Fibroblast of gingiva (primary cell): ENCODE measurements around the gene HTR1D.
"Not testable (repeated sequence)": the region's sequence is repeated elsewhere in the genome, so short reads cannot be mapped to it uniquely, and the experiment has no call there.

Experiments used
- DNase-seq: peaks from one replicate; pipeline ENCODE4 v3.0.0-alpha.2; 2011; ENCODE audit warnings: low read depth

HTR1D gene

DNA sequence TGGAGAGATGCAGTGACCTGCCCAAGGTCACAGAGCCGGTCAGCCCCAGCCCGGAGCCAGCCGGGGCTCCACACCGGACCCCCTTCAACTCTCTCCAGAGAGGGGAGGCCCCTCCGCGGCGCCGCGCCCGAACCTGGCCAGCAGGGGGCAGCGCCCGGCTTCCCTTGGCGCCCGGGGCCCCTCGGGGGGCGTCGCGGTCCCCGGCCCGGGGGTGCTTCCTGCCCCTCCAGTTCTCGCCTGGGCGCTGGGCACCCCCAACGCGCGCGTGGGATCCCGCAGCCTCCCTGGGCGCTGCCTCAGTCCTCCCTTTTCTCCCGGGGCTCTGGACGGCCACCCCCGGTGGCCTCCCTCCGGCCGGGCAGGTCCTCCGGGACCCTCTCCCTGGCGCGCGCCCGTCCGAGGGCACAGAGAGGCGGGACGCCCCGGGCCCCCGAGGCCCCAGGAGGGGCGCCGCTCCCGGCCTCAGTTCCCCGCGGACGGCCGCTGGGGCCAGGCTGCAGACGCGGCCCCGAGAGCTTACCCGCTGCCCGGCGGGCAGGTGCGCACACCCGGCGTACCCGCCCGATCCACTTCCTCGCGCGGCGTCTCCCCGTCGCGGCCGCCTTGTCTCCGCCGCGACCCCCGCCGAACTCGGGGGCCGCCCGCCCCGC, 406 bp downstream of the HTR1D start:
- no peak for DNase-seq

DNA sequence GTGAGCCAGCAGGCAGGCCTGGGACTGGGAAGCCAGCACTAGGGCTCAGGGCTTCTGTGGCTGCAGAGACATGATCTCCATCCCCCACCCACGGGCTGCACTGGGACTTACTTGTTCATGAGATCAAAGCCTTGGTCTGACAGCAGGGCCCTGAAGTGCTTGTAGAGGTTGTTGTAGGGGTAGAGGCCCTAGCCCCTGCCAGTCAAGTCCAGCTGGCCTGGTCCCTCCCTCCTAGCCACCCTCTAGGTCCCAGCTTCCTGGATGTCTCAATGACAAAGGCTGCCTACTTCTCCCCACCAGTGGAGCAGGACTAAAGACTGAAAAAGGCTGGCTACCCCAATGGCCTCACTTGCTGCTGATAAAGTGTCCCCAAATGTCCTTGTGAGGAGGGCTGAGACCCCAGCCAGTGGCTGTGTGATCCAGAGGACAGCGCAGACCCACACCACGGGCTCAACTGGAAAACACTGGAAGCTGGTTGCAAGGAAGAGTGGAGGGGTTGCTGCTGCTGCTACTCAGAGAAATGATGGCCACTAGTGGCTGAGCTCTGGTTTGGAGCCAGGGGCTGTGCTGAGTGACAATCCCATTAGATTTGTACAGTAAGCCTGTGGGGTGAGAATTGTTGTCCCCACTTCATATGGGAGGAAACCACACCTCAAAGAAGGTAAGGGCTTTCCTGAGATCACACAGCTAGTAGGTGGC, 1.4 kb downstream of the HTR1D start:
- no peak for DNase-seq

GRCh38 chr1:23215291-23215690, 2.0 kb downstream of the HTR1D start:
- DNase-seq = no peak

GRCh38 chr1:23214640-23215039, 2.7 kb downstream of the HTR1D start:
- DNase-seq = no peak

GRCh38 chr1:23211955-23212354, 5.3 kb downstream of the HTR1D start:
- DNase-seq = no peak

- no peak for DNase-seq
Observed at GRCh38 chr1:23210963-23211362, 6.3 kb downstream of the HTR1D start.

- DNase-seq = no peak
Observed at GRCh38 chr1:23210351-23210785, 6.9 kb downstream of the HTR1D start.

GRCh38 chr1:23209770-23210169, 7.5 kb downstream of the HTR1D start:
- no peak for DNase-seq

- DNase-seq = no peak
Observed at GRCh38 chr1:23208527-23208926, 8.8 kb downstream of the HTR1D start.

- not testable (repeated sequence) for DNase-seq
Observed at GRCh38 chr1:23207733-23208132, 9.6 kb downstream of the HTR1D start.

- DNase-seq = no peak
Observed at GRCh38 chr1:23202263-23202749, 15.0 kb downstream of the HTR1D start.

- DNase-seq = no peak
Observed at GRCh38 chr1:23200883-23201282, 16.4 kb downstream of the HTR1D start.

- DNase-seq = peak; percentile 90
Observed at GRCh38 chr1:23198373-23198772, 18.9 kb downstream of the HTR1D start.

- peak; percentile 69 for DNase-seq
Observed at GRCh38 chr1:23196627-23197328, 20.5 kb downstream of the HTR1D start.

DNA sequence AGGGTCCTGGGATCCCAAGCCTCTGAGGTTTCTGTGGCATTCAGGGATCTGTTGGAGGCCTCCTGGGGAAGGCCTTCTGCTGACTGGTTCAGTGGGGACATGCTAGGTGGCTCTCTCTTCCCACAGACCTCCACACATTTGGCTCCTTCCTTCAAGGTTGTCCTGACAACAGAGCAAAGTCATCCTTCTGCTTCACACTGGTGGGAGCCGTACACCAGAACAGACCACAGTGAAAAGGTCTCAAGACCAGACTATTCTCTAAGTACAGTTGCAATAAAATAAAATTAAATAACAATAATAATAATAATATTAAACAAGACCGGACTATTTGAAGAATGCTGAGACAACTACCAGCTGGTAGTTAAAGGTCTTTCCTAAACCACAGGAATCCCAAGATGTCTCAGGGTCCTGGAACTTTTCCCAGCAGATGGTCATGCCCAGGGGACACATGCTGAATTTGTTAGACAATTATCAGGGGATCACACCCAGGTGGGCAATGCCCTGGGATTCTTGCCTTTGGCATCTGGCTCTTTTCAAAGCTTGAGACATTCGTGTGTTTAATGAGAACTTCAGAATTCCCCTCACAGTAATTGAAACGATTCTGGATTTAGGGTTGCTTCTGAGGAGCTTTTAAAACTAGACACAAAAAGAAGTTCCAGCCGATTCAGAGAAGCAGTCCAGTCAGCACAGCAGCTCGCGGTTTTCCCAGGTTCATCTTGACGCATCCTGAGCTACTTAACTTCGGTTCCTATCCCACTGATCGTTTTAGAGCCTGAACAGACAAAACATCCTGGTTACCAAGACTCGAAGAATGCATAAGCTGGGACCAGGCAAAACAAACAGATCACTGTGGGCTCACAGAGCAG, 22.9 kb downstream of the HTR1D start:
- DNase-seq = peak; percentile 76

DNA sequence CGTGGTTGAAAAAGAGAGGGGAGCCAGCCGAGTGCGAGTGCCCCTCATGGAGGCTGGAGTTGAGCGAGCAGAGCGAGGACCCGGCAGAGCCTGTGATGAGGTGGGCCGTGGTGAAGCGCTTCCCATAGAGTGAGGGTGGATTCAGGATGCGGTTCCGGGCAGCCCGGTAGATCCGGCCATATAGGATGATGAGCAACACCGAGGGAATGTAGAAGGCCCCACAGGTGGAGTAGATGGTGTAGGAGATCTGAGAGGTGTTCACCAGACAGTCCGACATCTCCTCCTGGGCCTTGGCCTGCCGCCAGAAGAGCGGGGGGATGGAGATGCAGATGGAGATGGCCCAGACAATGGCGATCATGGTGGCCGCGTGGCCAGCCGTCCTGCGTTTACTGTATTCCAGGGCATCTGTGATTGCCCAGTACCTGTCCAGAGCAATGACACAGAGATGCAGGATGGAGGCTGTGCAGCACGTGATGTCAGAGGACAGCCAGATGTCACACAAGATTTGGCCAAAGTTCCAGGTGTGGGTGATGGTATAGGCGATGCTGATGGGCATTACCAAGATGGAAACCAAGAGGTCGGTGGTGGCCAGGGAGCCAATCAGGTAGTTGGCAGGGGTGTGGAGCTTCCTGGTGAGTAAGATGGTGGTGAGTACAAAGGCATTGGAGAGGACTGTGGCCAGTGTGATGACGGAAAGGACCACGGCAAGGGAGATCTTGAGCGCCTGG, 23.7 kb downstream of the HTR1D start:
- DNase-seq = no peak

DNA sequence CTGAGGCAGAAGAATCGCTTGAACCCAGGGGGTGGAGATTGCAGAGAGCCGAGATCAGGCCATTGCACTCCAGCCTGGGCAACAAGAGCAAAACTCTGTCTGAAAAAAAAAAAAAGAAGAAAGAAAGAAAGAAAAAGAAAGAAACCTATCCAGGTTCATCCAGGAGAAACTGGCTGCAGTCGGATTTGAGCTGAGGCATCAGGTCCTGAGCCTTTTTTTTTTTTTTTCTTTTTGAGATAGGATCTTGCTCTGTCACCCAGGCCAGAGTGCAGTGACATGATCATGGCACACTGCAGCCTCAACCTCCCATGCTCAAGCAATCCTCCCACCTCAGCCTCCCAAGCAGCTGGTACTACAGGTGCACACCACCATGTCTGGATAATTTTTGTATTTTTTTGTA, 26.1 kb downstream of the HTR1D start:
- DNase-seq = no peak

DNA sequence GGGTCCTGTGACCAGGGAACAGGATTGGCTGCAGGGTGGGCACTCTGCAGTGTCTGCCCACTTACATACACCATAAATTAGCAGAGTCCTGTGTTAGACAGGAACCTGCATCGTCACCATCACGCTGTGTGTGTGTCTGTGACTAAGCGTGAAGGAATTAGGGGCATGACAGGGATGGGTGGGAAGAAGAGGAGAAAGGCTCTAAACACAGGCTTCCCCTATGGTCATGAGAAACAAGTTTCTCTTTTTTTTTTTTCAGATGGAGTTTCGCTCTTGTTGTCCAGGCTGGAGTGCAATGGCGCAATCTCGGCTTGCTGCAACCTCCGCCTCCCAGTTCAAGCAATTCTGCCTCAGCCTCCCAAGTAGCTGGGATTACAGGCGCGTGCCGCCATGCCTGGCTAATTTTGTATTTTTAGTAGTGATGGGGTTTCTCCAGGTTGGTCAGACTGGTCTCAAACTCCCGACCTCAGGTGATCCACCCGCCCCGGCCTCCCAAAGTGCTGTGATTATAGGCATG, 28.3 kb downstream of the HTR1D start:
- not testable (repeated sequence) for DNase-seq

DNA sequence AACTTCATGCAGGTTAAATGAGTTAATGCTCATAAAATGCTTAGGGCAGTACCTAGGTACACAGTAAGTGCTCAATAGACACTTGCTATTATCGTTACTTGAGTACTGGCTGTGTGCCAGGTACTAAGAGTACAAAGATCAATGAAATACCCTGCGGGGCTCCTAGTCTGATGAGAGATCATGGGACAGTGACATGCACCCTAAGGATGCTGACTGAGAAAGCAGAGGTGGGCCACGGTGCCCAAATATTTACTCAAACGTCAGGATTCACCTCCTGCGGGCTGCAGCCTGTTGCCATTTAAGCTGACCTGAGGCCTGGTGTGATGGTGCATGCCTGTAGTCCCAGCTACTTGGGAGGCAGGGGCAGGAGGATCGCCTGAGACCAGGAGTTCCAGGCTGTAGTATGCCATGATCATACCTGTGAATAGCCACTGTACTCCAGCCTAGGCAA, 28.8 kb downstream of the HTR1D start:
- DNase-seq = no peak

DNA sequence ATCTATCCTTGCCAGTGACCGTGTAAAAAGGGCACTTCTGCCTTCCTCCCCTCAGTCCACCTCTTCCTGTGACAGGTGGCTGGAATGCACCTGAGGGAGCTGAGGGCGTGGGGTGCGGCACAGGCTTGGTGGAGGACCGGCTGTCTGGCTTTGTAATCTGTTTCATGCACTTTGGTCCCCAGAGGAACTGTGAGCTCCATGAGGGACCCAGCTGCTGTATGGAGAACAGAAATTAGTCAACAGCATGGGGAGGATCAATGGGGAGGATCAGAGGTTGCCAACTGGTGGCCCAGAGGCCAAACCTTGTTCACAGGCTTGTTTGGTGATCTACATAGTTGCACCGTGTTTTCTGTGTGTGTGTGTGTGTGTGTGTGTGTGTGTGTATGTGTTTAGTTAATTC, 29.7 kb downstream of the HTR1D start:
- DNase-seq = no peak

DNA sequence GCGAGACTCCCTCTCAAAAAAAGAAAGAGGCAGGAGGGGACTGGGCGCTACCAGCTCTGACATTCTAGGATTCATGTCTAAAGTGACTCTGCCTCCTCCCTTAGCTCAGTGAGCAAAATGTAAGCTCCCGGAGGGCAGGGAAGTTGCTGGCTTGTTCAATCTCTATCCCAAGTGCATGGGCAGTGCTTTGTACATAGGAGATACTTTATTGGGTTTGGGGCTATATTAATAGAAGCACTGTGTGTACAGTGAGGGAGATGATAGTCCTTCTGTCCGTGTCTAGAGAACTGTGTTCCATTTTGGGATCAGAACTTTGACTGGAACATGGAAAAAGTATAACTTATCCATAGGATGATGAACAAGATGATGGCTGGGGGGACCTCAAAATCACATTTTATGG, 31.9 kb downstream of the HTR1D start:
- no peak for DNase-seq
